HT-29 (cell line): ENCODE measurements around the gene POFUT2. TPM values are rescaled to one million over a fixed set of nuclear protein-coding genes. Genes with fewer than 3 reads are reported as not detected.

ENCODE experiments used
- DNase-seq: peaks from one replicate; pipeline ENCODE4 v3.0.0-alpha.2; 2015; ENCODE audit warnings: low spot score
- total RNA-seq: library from RNA; depleted of rRNA; stranded (reverse); fragments of >200 nt; shearing (Covaris generic); gene quantifications from 2 replicates; pipeline ENCODE4 v1.2.3, GENCODE V29; 2014; rRNA removed

POFUT2 gene
- 19.3 and 21.7 TPM in 2 replicates for total RNA-seq

GRCh38 chr21:45287438-45288391, at the start of gene POFUT2:
POFUT2 (minus strand) TSS chr21:45287895; CDS start chr21:45287871, 24 bp downstream.
- peak; percentile 91 for DNase-seq

- DNase-seq: no peak
These were observed 49.2 kb upstream of the POFUT2 start for GRCh38 chr21:45336870-45337269.

- no peak for DNase-seq
These were observed 48.8 kb upstream of the POFUT2 start for GRCh38 chr21:45336535-45336810.

- DNase-seq: no peak
These were observed 48.3 kb upstream of the POFUT2 start for GRCh38 chr21:45335761-45336534.

- DNase-seq: no peak
These were observed 47.6 kb upstream of the POFUT2 start for GRCh38 chr21:45335151-45335760.

GRCh38 chr21:45334591-45335081, 46.9 kb upstream of the POFUT2 start:
- no peak for DNase-seq

GRCh38 chr21:45334134-45334533, 46.4 kb upstream of the POFUT2 start:
- DNase-seq: no peak

- no peak for DNase-seq
These were observed 46.0 kb upstream of the POFUT2 start for GRCh38 chr21:45333583-45334121.

GRCh38 chr21:45332981-45333582, 45.4 kb upstream of the POFUT2 start:
- no peak for DNase-seq

- DNase-seq: no peak
These were observed 44.7 kb upstream of the POFUT2 start for GRCh38 chr21:45332415-45332814.

GRCh38 chr21:45331531-45332147, 43.9 kb upstream of the POFUT2 start:
- no peak for DNase-seq

- no peak for DNase-seq
These were observed 43.2 kb upstream of the POFUT2 start for GRCh38 chr21:45330851-45331261.

- DNase-seq: peak; percentile 82
These were observed 42.5 kb upstream of the POFUT2 start for GRCh38 chr21:45330075-45330781.

- peak; percentile 87 for DNase-seq
These were observed 41.8 kb upstream of the POFUT2 start for GRCh38 chr21:45329261-45330074.

- no peak for DNase-seq
These were observed 40.8 kb upstream of the POFUT2 start for GRCh38 chr21:45328198-45329091.

- no peak for DNase-seq
These were observed 39.9 kb upstream of the POFUT2 start for GRCh38 chr21:45327441-45328197.

- DNase-seq: no peak
These were observed 39.3 kb upstream of the POFUT2 start for GRCh38 chr21:45326891-45327440.
